PC-3 (cell line): ENCODE results near the gene GINS2. TPM values are rescaled to one million over a fixed set of nuclear protein-coding genes. Genes with fewer than 3 reads are reported as not detected.

Source experiments
- ATAC-seq: fragments of 200-7000 bp; cut with Tn5 transposase; 2 replicates; pipeline ENCODE4 v1.9.1; 2020; ENCODE audit warnings: mild to moderate bottlenecking, moderate library complexity
- BruUV-seq: library from RNA; stranded (reverse); fragments of 400-500 nt; replicated peaks from 2 replicates; lab custom pipeline; 2021; lab: Mats Ljungman, UMichigan
- CTCF ChIA-PET: fragments of 300-600 bp; sonication (Branson Sonifier 250); formaldehyde crosslinking; loops from one replicate; lab custom pipeline; 2022; ENCODE audit warnings: antibody characterized with exemption; lab: Charles Lee
- POLR2A ChIA-PET: fragments of 300-600 bp; sonication (Branson Sonifier 250); formaldehyde crosslinking; loops from one replicate; lab custom pipeline; 2022; ENCODE audit warnings: antibody characterized with exemption; ENCODE audit not compliant: unreplicated experiment; lab: Charles Lee
- DNase-seq: peaks from one replicate; pipeline ENCODE4 v3.0.0-alpha.2; 2015
- H2AFZ ChIP-seq: fragments of 300-600 bp; sonication (generic); 2 replicates; pipeline ENCODE4 v1.6.0; 2016; ENCODE audit warnings: antibody characterized with exemption, low read length
- H3F3A ChIP-seq: fragments of 300-600 bp; sonication (generic); one replicate; pipeline ENCODE4 v1.6.0; 2017; ENCODE audit warnings: antibody characterized with exemption, low read length, control low read depth, mild to moderate bottlenecking; ENCODE audit not compliant: unreplicated experiment
- H3K27ac ChIP-seq: fragments of 300-600 bp; sonication (generic); 2 replicates; pipeline ENCODE4 v1.5.1; 2016; ENCODE audit warnings: mild to moderate bottlenecking, low read length
- H3K27me3 ChIP-seq: fragments of 300-600 bp; sonication (generic); 2 replicates; pipeline ENCODE4 v1.6.1; 2016; ENCODE audit warnings: low read length, mixed read lengths
- H3K36me3 ChIP-seq: fragments of 300-600 bp; sonication (generic); 2 replicates; pipeline ENCODE4 v1.6.1; 2016; ENCODE audit warnings: low read depth, mixed run types, low read length, mixed read lengths
- H3K4me1 ChIP-seq: fragments of 300-600 bp; sonication (generic); 2 replicates; pipeline ENCODE4 v1.5.1; 2016; ENCODE audit warnings: low read length; ENCODE audit not compliant: insufficient read depth
- H3K4me2 ChIP-seq: fragments of 300-600 bp; sonication (generic); 2 replicates; pipeline ENCODE4 v1.6.0; 2016; ENCODE audit warnings: low read length
- H3K4me3 ChIP-seq: fragments of 300-600 bp; sonication (generic); 2 replicates; pipeline ENCODE4 v1.5.1; 2016; ENCODE audit warnings: mild to moderate bottlenecking, low read length, mixed read lengths
- H3K79me2 ChIP-seq: fragments of 300-600 bp; sonication (generic); 2 replicates; pipeline ENCODE4 v1.6.1; 2017; ENCODE audit warnings: low read length, mixed read lengths
- H3K9ac ChIP-seq: fragments of 300-600 bp; sonication (generic); 2 replicates; pipeline ENCODE4 v1.6.0; 2016; ENCODE audit warnings: mild to moderate bottlenecking, low read length
- H3K9me2 ChIP-seq: fragments of 300-600 bp; sonication (generic); replicated peaks from 2 replicates; pipeline ENCODE4 v1.6.1; 2016; ENCODE audit warnings: mixed run types, low read length, mixed read lengths
- H3K9me3 ChIP-seq: fragments of 300-600 bp; sonication (generic); 2 replicates; pipeline ENCODE4 v1.6.1; 2016; ENCODE audit warnings: low read length, mixed read lengths
- H4K20me1 ChIP-seq: fragments of 300-600 bp; sonication (generic); 2 replicates; pipeline ENCODE4 v1.6.1; 2016; ENCODE audit warnings: low read length, mixed read lengths
- CTCF ChIP-seq: fragments of 300-600 bp; sonication (generic); conservative IDR thresholded peaks from 2 replicates; pipeline ENCODE4 v1.5.1; 2017; ENCODE audit warnings: antibody characterized with exemption, low read depth, mild to moderate bottlenecking, low read length
- EZH2 ChIP-seq: fragments of 300-600 bp; sonication (generic); IDR thresholded peaks from one replicate; pipeline ENCODE4 v1.6.1; 2017; ENCODE audit warnings: antibody characterized with exemption, mild to moderate bottlenecking, low read length; ENCODE audit not compliant: unreplicated experiment
- EZH2phosphoT487 ChIP-seq: fragments of 300-600 bp; sonication (generic); IDR thresholded peaks from 2 replicates; pipeline ENCODE4 v1.6.1; 2018; ENCODE audit warnings: mild to moderate bottlenecking, antibody characterized with exemption, low read length, borderline replicate concordance
- intact Hi-C: fragments of 100-400 bp; cut with micrococcal nuclease; formaldehyde crosslinking; loops from 2 replicates; pipeline ENCODE4 v1.9.0; 2023
- total RNA-seq: library from RNA; depleted of rRNA; stranded (reverse); fragments of >200 nt; gene quantifications from 2 replicates; pipeline ENCODE4 v1.2.3, GENCODE V29; 2014

GINS2 gene
- total RNA-seq, 1 experiment from 2014 or later, result 28.7 TPM

DNA sequence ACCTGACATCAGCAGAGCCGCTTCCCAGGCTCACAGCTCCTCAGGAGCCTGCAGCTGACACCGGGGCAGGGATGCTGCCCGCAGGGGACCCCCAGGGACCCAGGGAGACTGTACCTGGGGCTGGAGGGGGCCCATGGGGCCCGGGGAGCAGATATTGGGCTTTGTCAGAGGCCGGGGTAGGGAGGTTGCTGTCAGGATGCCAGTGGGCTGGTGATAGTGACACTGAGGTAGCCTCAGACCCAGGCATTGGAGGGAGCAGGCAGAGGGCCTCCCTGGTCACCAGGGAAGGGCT, 60.5 kb downstream of the GINS2 start:
- Histone ChIP-seq H3K27ac (no peak overlapping the region), H4K20me1 (peaks cover 10% of the 10 kb centered on the region; the same call in 1 of the 2 replicates)

DNA sequence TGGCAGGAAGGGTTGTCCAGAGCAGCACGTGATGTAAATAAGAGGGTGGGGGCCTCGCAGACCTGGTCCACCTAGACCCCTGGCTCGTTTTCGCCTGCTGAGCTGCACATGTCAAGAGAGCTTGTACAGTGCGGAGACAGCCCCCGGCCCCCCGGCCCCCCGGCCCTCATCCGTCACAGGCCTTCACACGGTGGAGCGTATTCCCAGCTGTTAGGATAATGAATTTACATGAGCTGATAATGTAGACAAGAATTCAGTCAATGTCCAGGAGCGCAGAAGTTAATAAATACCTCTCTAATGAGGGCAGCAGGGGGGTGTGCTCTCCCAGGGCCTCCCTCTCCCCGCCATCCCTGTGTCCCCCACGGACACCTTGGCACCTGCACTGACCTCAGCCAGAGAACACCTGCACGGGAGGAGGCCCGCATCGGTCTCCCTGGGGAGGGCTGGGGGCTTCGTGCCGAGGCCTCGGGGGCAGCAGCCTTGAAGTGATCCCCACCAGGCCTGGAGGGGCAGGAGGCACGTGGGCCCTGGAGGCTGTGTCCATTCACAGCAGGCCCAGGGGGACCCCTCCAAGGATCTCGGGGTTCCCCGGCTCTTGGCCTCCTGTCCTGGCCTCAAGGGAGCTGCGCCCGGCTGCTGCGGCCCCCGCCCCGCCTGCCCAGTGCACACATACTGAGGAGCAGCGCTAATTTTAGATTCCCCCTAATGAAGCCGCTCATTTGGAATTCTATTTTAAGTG, 61.1 kb downstream of the GINS2 start:
- no peak for ATAC-seq
- POLR2A ChIA-PET, result no interaction called here
- H3K79me2 ChIP-seq, result peaks cover 97% of the 10 kb centered on the region

More for the DNA sequence above, 60.5 kb downstream of the GINS2 start:
- intact Hi-C loops, result no loop called here
- no peaks in the 10 kb centered on the region for H3F3A ChIP-seq
- no peak overlapping the region for H2AFZ ChIP-seq
- no peaks in the 10 kb centered on the region for H3K27me3 ChIP-seq
- H3K9me2 ChIP-seq, result no peaks in the 10 kb centered on the region
- peaks cover 97% of the 10 kb centered on the region for H3K79me2 ChIP-seq
- ChIA-PET CTCF (no interaction called here), POLR2A (no interaction called here)
- TF ChIP-seq EZH2, result no peak
- TF ChIP-seq EZH2phosphoT487, result no peak
- no peak for TF ChIP-seq CTCF
- H3K9me3 ChIP-seq, result no peaks in the 10 kb centered on the region
- BruUV-seq, result no TSS peak
- no peak for ATAC-seq
- no peaks in the 10 kb centered on the region for H3K4me1 ChIP-seq
- H3K4me2 ChIP-seq, result no peak overlapping the region
- H3K4me3 ChIP-seq, result no peak overlapping the region
- no peak for DNase-seq
- peaks cover 9% of the 10 kb centered on the region; the same call in 1 of the 2 replicates for H3K36me3 ChIP-seq
- H3K9ac ChIP-seq, result no peak overlapping the region

More for the DNA sequence above, 61.1 kb downstream of the GINS2 start:
- Histone ChIP-seq H3K36me3 (peaks cover 9% of the 10 kb centered on the region; the same call in 1 of the 2 replicates), H3K9me3 (no peaks in the 10 kb centered on the region), H3K27ac (no peak overlapping the region), H3K4me3 (no peak overlapping the region), H4K20me1 (peaks cover 15% of the 10 kb centered on the region; the same call in 1 of the 2 replicates), H3F3A (no peaks in the 10 kb centered on the region), H3K4me2 (no peak overlapping the region), H2AFZ (no peak overlapping the region), H3K4me1 (0 out of 2 replicates have a peak, but pooled peaks cover under 1% of the 10 kb centered on the region), H3K27me3 (no peaks in the 10 kb centered on the region), H3K9me2 (no peaks in the 10 kb centered on the region), H3K9ac (no peak overlapping the region)
- intact Hi-C loops, result no loop called here
- TF ChIP-seq CTCF (no peak), EZH2 (no peak), EZH2phosphoT487 (no peak)
- DNase-seq, result no peak
- CTCF ChIA-PET, result no interaction called here
- no TSS peak for BruUV-seq
